K562 (cell line): Measurements from ENCODE around the gene CLEC4F. TPM values are rescaled to one million over a fixed set of nuclear protein-coding genes. Genes with fewer than 3 reads are reported as not detected.

ENCODE experiments used
- CREM ChIP-seq: IDR thresholded peaks from 2 replicates; pipeline ENCODE4 v1.6.1; 2014; ENCODE audit warnings: antibody characterized with exemption, low read depth
- E2F3 ChIP-seq: fragments of 250-450 bp; sonication (Bioruptor Pico); IDR thresholded peaks from 2 replicates; pipeline ENCODE4 v1.4.0; 2020; ENCODE audit warnings: mild to moderate bottlenecking
- IRF9 ChIP-seq: fragments of 450-650 bp; IDR thresholded peaks from 2 replicates; pipeline ENCODE4 v1.6.1; 2016; ENCODE audit warnings: missing biosample characterization, missing genetic modification characterization
- MYBL2 ChIP-seq, 2 experiments: fragments of 450-650 bp in 1 of 2; sonication (generic) in 1 of 2; formaldehyde crosslinking in 1 of 2; IDR thresholded peaks; 2 replicates each; pipeline versions ENCODE4 v1.6.1 to v1.8.1; 2017 to 2022; ENCODE audit warnings: borderline replicate concordance in 1 of 2, inconsistent platforms in 1 of 2, low read depth in 1 of 2, mild to moderate bottlenecking in 1 of 2, missing genetic modification reagents in 1 of 2, moderate library complexity in 1 of 2
- ZKSCAN8 ChIP-seq: fragments of 200-800 bp; sonication (Bioruptor generic); IDR thresholded peaks from 2 replicates; pipeline ENCODE4 v1.6.1; 2016; ENCODE audit warnings: missing genetic modification characterization, missing compliant biosample characterization
- ZNF592 ChIP-seq: fragments of 450-650 bp; IDR thresholded peaks from 2 replicates; pipeline ENCODE4 v1.6.1; 2017; ENCODE audit warnings: antibody characterized with exemption, mild to moderate bottlenecking
- ZNF695 ChIP-seq: fragments of 450-650 bp; formaldehyde crosslinking; IDR thresholded peaks from 2 replicates; pipeline ENCODE4 v1.4.0; 2020; ENCODE audit warnings: mild to moderate bottlenecking, moderate library complexity
- ZNF766 ChIP-seq: fragments of 200-800 bp; sonication (Bioruptor generic); conservative IDR thresholded peaks from 2 replicates; pipeline ENCODE4 v1.6.1; 2016; ENCODE audit warnings: missing genetic modification characterization, missing compliant biosample characterization
- polyA plus RNA-seq, 8 experiments: library from polyadenylated mRNA; depleted of rRNA in 4 of 8; stranded (reverse) in 5 of 8; unstranded in 3 of 8; fragments of >200 nt; fragmentation: Nextera tagmentation in 2 of 8; fragmentation: Illumina TruSeq in 1 of 8; extraction: Ambion mirVana in 2 of 8; extraction: Trizol in 1 of 8; gene quantifications; 2 replicates each; pipeline versions ENCODE4 v1.2.1 to v1.2.3, GENCODE V29; 2011 to 2014; ENCODE audit warnings: inconsistent platforms in 1 of 8, missing spikeins in 1 of 8
- total RNA-seq, 7 experiments: library from RNA; depleted of rRNA in 6 of 7; stranded (reverse); fragments of >200 nt in 6 of 7; fragmentation: Illumina TruSeq in 2 of 7; extraction: Trizol in 2 of 7; gene quantifications; 2 replicates each; pipeline versions ENCODE4 v1.2.1 to v1.2.3, GENCODE V29; 2011 to 2021; ENCODE audit warnings: low replicate concordance in 1 of 7
- TF ChIP-seq, protein P1 (sequence below): fragments of 250-450 bp; sonication (Bioruptor Pico); IDR thresholded peaks from 2 replicates; pipeline ENCODE4 v1.4.0; 2020; ENCODE audit warnings: borderline replicate concordance

Gene CLEC4F
- total and polyA plus RNA-seq, 9 of the 15 experiments (the other 6 are each of a cell fraction or from before 2014, with no cell fraction given) = not detected

DNA sequence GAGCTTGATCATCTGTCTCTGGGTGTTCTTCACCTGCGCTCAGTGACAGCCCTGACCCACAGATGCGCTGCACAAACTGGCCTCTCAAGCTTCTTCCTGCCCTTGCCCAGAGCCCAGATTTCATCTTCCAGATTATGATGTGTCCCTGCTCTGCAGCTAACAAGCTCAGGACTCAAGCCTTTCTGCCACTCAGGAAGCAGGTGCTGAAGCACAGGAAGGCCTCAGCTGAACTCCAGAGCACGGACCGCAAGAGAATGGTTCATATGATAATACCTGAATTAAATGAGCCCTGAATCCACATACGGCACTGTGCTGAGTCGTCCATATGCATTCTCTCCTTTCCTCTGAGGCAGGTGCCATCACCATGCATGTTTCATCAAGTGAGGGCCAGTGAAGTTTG is 11.5 kb upstream of the CLEC4F start (continued):
- TF ChIP-seq IRF9 (no peak), ZNF592 (no peak), ZNF695 (CRISPR knock-in tag) (no peak), ZKSCAN8 (CRISPR knock-in tag) (no peak), E2F3 (CRISPR knock-in tag) (no peak), MYBL2 (IDR thresholded peaks at IDR 0.05; ENCODE audit: low read depth) (no peak), MYBL2 (CRISPR knock-in tag; IDR thresholded peaks at IDR 0.05; ENCODE audit: borderline replicate concordance) (no peak), ZNF766 (CRISPR knock-in tag) (no peak), CREM (no peak)
- TF ChIP-seq, protein P1, sequence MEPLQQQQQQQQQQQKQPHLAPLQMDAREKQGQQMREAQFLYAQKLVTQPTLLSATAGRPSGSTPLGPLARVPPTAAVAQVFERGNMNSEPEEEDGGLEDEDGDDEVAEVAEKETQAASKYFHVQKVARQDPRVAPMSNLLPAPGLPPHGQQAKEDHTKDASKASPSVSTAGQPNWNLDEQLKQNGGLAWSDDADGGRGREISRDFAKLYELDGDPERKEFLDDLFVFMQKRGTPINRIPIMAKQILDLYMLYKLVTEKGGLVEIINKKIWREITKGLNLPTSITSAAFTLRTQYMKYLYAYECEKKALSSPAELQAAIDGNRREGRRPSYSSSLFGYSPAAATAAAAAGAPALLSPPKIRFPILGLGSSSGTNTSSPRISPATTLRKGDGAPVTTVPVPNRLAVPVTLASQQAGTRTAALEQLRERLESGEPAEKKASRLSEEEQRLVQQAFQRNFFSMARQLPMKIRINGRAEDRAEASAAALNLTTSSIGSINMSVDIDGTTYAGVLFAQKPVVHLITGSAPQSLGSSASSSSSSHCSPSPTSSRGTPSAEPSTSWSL (CRISPR knock-in tag) = no peak
